GM23248 (cell line): Measurements from ENCODE around the gene TEX10.

ENCODE experiments used
- EZH2 ChIP-seq: fragments of 200-600 bp; sonication (generic); IDR thresholded peaks from 2 replicates; pipeline ENCODE4 v1.6.1; 2018; ENCODE audit warnings: antibody characterized with exemption, mild to moderate bottlenecking; ENCODE audit not compliant: insufficient read depth, poor library complexity, severe bottlenecking
- EZH2phosphoT487 ChIP-seq: fragments of 200-600 bp; sonication (generic); IDR thresholded peaks from 2 replicates; pipeline ENCODE4 v1.6.1; 2018; ENCODE audit warnings: antibody characterized with exemption, moderate library complexity, mild to moderate bottlenecking, low read depth; ENCODE audit not compliant: insufficient read depth

DNA sequence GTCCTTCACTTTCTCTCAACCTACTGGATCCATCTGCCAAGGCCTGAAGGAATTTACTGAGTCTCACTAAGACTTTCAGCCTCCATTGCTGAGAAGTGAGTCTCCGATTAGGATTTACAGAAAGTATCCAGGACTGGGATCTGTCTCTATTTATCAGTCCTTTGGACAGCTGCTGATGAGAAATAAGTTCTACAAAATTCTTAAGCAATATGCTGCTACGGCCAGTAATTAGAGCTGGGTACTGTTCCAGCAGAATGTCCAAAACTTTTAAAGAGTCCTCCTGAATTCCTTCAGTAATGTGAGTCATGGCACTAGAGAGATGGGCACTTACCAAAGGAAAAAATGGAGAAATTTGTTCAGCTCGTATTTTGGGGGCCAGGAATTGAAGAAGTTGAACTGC, 5.9 kb downstream of the TEX10 start:
- TF ChIP-seq EZH2 (no peak), EZH2phosphoT487 (no peak)
